GM18909 (cell line): ENCODE results near the gene MROH2B.

Experiments used
- ATAC-seq: cut with Tn5 transposase; IDR thresholded peaks from one replicate; pipeline ENCODE4 v1.9.1; 2021; ENCODE audit warnings: mild to moderate bottlenecking; ENCODE audit not compliant: unreplicated experiment, poor library complexity

The MROH2B gene

GRCh38 chr5:41071242-41071641 is at the start of gene MROH2B:
MROH2B (minus strand) TSS chr5:41071342; CDS start chr5:41070852, 490 bp downstream.
- no peak for ATAC-seq

GRCh38 chr5:41120600-41120999 is 49.5 kb upstream of the MROH2B start:
- ATAC-seq = no peak

GRCh38 chr5:41118177-41118576 is 47.0 kb upstream of the MROH2B start:
- no peak for ATAC-seq

- ATAC-seq = no peak
Observed at GRCh38 chr5:41115281-41115680, 44.1 kb upstream of the MROH2B start.

- ATAC-seq = no peak
Observed at GRCh38 chr5:41112486-41113455, 41.6 kb upstream of the MROH2B start.

GRCh38 chr5:41109186-41109585 is 38.0 kb upstream of the MROH2B start:
- ATAC-seq = no peak

GRCh38 chr5:41102341-41102740 is 31.2 kb upstream of the MROH2B start:
- no peak for ATAC-seq

- ATAC-seq = no peak
Observed at GRCh38 chr5:41097642-41098041, 26.5 kb upstream of the MROH2B start.

GRCh38 chr5:41095324-41096101 is 24.4 kb upstream of the MROH2B start:
- no peak for ATAC-seq

- no peak for ATAC-seq
Observed at GRCh38 chr5:41094871-41095270, 23.7 kb upstream of the MROH2B start.

- ATAC-seq = no peak
Observed at GRCh38 chr5:41093803-41094202, 22.7 kb upstream of the MROH2B start.

GRCh38 chr5:41087461-41087860 is 16.3 kb upstream of the MROH2B start:
- ATAC-seq = no peak

- ATAC-seq = no peak
Observed at GRCh38 chr5:41083306-41083705, 12.2 kb upstream of the MROH2B start.

- ATAC-seq = no peak
Observed at GRCh38 chr5:41071975-41072374, 833 bp upstream of the MROH2B start.

- no peak for ATAC-seq
Observed at GRCh38 chr5:41067714-41068568, 3.2 kb downstream of the MROH2B start.

GRCh38 chr5:41065691-41066335 is 5.3 kb downstream of the MROH2B start:
- ATAC-seq = no peak

GRCh38 chr5:41057940-41058339 is 13.2 kb downstream of the MROH2B start:
- no peak for ATAC-seq

- no peak for ATAC-seq
Observed at GRCh38 chr5:41057231-41057630, 13.9 kb downstream of the MROH2B start.

- ATAC-seq = no peak
Observed at GRCh38 chr5:41048986-41049385, 22.2 kb downstream of the MROH2B start.
